HUDEP-2 (cell line): ENCODE results near the gene GLIS1.

Experiments used
- DNase-seq, 76 experiments: peaks; one replicate each; lab custom pipeline; 2025; ENCODE audit not compliant: unreplicated experiment in 76 of 76; lab: John Stamatoyannopoulos, UW

GLIS1 gene

DNA sequence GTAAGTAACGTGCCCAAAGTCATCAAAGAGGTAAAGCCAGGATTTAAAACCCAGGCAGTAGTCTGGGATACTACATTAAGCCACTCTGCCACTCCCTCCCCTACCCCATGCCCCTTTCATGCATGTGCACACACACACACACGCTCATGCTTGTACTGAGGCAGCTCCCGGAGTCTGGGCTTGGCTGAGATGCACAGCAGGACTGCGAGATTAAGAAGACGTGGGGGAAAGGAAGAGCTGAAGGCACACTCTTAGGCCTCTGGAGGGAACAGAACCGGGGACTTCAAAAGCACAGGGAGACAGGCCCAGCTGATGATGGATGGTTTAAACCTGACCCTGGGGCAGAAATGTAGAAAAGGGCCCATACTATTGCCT, 98.3 kb downstream of the GLIS1 start:
- DNase-seq = no peak

GRCh38 chr1:53639996-53640700, 98.8 kb downstream of the GLIS1 start:
- no peak for DNase-seq

GRCh38 chr1:53639251-53639763, 99.7 kb downstream of the GLIS1 start:
- no peak for DNase-seq

GRCh38 chr1:53638360-53639035, 100.5 kb downstream of the GLIS1 start:
- no peak for DNase-seq

DNA sequence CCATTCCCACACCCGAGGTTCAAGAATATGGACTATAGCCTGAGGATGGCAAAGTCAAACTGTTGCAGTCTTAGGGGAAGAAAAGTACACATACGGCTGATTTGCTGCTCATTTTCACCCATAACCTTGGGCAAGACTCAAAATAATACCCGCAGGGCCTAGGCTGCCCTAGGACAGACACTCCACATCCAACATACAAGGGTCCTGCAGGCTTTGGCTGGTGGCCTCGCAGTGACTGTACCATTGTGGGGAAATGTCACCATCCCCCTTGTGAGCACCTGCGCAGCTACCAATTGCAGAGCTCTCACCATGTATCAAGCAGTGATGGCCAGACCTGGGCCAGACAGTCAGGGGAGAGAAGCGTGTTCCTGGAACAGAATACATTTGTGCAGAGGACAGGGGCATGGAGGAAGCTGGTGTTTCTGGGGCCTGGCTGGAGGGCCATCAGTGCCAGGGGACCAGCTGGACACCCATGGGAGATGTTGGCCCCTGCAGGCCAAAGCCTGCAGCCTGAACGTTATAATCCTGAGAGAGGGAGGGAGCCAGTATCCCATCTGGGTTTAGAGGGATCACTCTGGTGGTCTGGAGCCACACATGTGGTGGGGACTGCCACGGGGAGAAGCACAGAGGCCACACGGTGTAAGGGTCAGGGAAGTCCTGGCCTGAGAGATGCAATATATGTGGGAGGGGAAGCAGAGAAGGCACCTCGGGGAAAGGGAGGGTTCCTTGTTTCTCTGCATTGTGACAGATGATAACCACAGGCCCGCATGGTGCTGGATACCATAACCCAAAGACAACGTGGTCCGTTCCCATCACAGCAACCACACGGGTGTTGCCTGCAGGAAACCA, 101.2 kb downstream of the GLIS1 start:
- no peak for DNase-seq

GRCh38 chr1:53636621-53637171, 102.3 kb downstream of the GLIS1 start:
- no peak for DNase-seq

DNA sequence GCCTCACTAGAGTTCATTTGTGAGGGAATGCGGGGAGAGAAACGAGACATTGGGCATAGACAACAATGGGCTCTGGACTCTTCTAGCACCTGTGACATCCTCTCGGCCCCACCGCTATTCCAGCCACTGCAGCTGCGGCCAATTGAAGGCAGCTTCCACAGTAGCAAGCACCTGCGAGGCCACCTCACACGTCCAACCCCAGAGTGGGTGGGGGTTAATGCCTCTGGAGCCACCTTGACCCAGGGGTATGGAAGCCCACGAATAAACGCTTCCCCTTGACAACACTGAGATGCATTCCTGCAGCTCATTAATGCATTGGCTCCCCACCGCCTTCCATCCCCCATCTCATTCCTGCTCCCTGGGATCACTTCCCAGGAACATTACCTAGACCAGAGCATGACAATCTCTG, 104.4 kb downstream of the GLIS1 start:
- DNase-seq = no peak

- DNase-seq = no peak
Measured at GRCh38 chr1:53633073-53633704, 105.8 kb downstream of the GLIS1 start.

DNA sequence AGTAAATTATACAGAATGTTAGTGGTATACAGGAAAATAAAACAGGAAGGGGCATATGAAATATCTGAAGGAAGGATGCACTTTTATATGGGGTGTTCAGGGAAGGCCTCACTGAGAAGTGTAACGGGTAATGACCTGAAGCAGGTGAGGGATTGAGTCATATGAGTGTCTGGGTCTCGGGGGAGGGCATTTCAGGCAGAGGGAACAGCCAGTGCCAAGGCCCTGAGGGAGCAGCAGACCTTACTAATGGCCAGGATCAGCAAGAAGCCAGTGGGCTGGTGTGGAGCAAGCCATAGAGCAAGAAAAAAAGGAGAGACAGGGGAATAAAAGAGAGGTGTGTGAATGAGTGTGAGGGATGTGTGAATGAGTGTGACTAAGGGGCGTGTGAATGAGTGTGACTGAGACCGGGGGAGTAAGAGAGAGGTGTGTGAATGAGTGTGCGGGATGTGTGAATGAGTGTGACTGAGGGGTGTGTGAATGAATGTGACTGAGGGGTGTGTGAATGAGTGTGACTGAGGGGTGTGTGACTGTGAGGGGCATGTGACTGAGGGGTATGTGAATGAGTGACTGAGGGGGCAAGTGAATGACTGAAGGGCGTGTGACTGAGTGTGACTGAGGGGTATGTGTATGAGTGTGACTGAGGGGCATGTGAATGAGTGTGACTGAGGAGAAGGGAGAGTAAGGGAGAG, 107.2 kb downstream of the GLIS1 start:
- no peak for DNase-seq

DNA sequence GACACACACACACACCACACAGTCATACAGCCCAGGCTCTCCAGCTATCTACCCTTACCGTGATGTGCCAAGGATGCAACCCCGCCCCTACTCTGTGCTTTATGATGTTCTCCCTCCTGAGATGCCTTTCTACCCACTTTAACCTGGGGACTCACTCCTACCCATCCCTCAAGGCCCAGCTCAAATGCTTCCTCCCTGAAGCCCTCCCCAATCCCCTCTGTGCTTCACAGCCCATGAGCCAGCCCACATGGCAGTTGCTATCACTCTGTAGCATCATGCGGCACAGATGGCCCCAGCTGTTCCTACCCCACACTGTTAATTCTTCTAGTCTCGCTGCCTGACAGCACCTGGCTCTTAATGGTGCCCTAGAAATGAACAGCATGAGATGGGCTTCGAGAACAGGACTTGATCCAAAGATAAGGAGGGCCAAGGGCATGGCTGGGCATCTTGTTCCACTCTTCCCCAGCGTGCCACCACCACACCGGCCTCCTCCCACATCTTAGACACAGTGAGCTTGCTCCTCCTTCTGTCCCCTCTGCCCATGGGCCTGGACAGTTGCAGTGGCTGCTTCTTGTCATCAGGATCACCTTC, 109.8 kb downstream of the GLIS1 start:
- DNase-seq = no peak

GRCh38 chr1:53628286-53628955, 110.5 kb downstream of the GLIS1 start:
- DNase-seq = no peak

DNA sequence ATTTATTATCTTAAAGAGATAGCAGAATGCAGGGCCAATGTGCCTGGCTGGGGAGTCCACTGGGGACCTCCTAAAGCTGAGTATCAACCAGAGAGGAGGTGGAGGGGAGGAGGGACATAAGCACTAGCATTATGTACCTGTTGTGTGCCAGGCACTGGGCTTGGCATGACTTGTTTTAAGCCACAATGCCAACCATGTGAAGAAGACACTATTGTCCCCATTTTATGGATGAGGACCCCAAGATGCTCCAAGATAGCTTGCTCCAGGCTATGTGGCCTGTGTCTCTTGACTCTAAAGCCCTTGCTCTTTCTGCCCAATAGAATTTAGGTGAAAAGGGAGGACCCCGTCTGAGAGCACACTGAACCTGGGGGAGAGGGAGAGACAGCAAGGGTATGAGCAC, 111.3 kb downstream of the GLIS1 start:
- DNase-seq = no peak

DNA sequence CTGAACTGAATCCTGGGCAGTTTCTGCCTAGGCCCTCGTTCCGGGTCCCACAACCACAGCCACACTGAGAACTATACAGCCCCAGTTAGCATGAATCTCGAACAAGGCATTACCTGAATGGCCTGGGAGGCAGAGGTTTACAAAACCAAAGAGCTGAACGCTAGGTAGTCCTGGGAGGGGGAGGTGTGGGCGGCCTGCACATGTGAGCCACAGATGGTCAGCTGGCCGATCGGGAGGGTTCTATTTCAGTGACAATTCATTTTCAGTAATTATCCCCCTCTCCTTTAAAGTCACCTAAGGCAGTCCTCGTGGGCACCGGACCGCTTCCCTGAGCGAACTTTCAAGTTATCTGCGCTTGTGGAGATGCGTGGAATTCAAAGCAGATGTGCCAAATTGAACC, 111.9 kb downstream of the GLIS1 start:
- DNase-seq = no peak

DNA sequence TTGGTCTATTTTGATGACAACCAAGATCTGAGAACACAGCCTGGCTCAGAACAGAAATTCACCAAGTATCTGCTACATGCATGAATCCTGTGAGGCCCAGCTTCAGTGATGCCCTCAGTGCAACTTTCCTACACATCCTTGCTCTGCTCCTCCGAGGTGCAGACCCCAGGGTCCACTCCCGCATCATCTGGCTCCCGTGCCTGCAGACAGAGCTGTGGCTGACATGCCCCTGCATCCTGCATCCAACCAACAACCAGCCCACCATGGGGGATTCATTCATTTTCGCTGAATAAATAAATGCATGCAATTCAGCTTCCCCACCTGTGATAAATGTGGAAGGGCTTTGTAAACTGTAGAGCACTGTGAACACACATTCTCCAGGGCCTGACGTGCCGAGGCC, 112.3 kb downstream of the GLIS1 start:
- DNase-seq = no peak

DNA sequence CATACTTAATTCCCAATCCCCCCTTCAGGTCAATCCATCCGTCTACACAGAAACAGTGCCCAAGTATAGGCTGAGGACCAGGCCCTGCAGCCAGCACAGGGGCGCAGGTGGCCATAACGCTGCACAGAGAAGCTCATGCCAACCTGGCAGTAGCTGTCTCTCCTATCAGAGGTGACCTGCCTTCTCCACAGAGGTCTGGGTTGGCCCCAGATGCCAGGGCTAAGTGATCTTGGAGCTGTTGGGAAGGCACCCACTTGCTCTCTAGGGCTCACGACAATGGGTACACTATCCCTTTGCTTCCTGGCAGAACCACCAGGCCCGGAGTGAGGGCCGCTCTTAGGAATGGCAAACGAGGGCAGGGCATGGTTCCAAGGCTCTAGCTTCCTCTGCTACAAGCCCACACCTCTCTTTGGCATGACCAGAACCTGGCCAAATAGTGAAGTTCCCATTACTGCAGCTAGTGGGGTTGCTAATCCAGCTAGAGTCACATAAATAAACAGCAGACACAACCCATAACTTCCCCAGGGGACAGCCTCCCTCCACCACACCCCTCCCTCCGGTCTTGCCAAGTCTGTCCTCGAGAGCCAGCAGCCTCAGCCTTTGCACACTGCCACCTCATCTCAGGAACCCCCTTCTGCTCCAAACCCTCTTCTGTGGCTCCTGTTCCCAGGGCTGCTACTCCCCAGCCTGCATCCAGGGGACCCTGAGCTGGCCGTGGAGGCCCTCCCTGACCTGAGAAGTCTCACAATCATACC, 113.0 kb downstream of the GLIS1 start:
- no peak for DNase-seq

GRCh38 chr1:53625049-53625448, 113.9 kb downstream of the GLIS1 start:
- no peak for DNase-seq

- DNase-seq = no peak
Measured at GRCh38 chr1:53622531-53622930, 116.4 kb downstream of the GLIS1 start.

DNA sequence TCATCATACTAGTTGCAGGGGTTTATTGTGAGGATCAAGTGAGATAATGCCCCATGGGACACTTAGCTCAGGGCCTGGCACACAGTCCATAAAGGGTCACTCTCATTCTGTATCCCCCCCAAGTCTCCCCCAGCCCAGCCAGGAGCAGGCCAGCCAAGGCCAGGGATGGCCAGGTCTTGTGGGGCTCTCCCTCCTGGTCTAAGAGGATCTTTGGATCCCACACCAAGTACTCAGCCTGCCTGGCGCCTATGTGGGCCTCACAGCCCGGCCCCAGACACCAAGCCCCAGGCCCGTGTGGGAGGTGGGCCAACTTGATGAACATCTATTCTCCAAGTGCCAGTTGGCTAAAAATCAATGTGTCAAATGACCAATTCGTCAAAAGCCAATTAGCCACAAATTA, 117.8 kb downstream of the GLIS1 start:
- no peak for DNase-seq
